Thoracic aorta (tissue), 2 donors: Measurements from ENCODE around the gene SAC3D1. TPM values are rescaled to one million over a fixed set of nuclear protein-coding genes. Genes with fewer than 3 reads are reported as not detected.

Experiments
- ATAC-seq: fragments of 150-250 bp; one replicate; pipeline ENCODE4 v1.8.0; 2017; ENCODE audit warnings: low read depth; ENCODE audit not compliant: insufficient number of reproducible peaks, low FRiP score
- DNase-seq: peaks from one replicate; pipeline ENCODE4 v3.0.0-alpha.2; 2020; ENCODE audit warnings: low spot score
- H3K27ac ChIP-seq, 2 donors: fragments of 200-600 bp; sonication (generic); 1 replicate in 1 of 2; 2 replicates in 1 of 2; pipeline ENCODE4 v1.5.1; 2016; ENCODE audit warnings: mild to moderate bottlenecking in 2 of 2, moderate library complexity in 2 of 2
- H3K27me3 ChIP-seq: fragments of 200-600 bp; sonication (generic); replicated peaks from 2 replicates; pipeline ENCODE4 v1.6.0; 2016; ENCODE audit warnings: mild to moderate bottlenecking; ENCODE audit not compliant: insufficient read depth
- H3K36me3 ChIP-seq: fragments of 200-600 bp; sonication (generic); one replicate; pipeline ENCODE4 v1.5.1; 2016
- H3K4me1 ChIP-seq, 2 donors: fragments of 200-600 bp; sonication (generic); 1 replicate in 1 of 2; 2 replicates in 1 of 2; pipeline versions ENCODE4 v1.5.1 to v1.6.0; 2016; ENCODE audit warnings: low read depth in 2 of 2, mild to moderate bottlenecking in 1 of 2; ENCODE audit not compliant: control insufficient read depth in 1 of 2
- H3K4me3 ChIP-seq: fragments of 200-600 bp; sonication (generic); 2 replicates; pipeline ENCODE4 v1.5.1; 2016; ENCODE audit warnings: mild to moderate bottlenecking
- H3K9me3 ChIP-seq: fragments of 200-600 bp; sonication (generic); 2 replicates; pipeline ENCODE4 v1.5.1; 2016
- CTCF ChIP-seq: fragments of 200-600 bp; sonication (generic); IDR thresholded peaks from one replicate; pipeline ENCODE4 v1.5.1; 2019; ENCODE audit warnings: antibody characterized with exemption
- total RNA-seq, 2 donors: library from RNA; depleted of rRNA; stranded (reverse); fragments of >200 nt; gene quantifications; one replicate each; pipeline versions ENCODE4 v1.1.0 to v1.2.3, GENCODE V29; 2016

Gene SAC3D1
- total RNA-seq, 2 donors from 2014 or later: 4.7 to 18.0 TPM

- no peaks in the 10 kb centered on the region for H3K27me3 ChIP-seq
- ATAC-seq (no peak), DNase-seq (no peak)
- H3K27ac ChIP-seq: no peak overlapping the region
- H3K9me3 ChIP-seq: no peaks in the 10 kb centered on the region
- no peaks in the 10 kb centered on the region for H3K4me1 ChIP-seq
- no peaks in the 10 kb centered on the region for H3K36me3 ChIP-seq
- no peak for TF ChIP-seq CTCF
- H3K4me3 ChIP-seq: no peak overlapping the region
Observed at GRCh38 chr11:65066805-65067291, 25.8 kb downstream of the SAC3D1 start.

DNA sequence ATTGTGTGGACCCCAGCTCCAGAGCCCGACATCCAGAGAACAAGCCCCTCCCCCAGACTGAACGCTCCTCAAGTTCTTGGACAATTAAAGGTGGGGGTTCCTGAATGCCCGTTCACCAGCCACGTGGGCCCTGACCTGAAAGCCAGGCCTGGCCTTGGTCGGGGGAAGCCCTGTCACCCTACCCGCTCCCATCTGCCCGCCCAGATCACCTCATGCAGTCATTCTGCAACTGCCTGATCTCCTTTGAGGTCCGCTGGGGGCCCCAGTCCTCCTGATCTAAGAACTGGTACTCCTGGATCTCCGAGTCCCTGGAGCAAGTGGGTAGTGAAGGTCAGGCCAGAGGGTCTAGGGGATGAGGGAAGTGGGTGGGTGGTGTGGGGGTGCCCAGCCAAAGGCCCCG, 26.4 kb downstream of the SAC3D1 start:
- TF ChIP-seq CTCF: no peak
- Histone ChIP-seq H3K36me3 (no peaks in the 10 kb centered on the region), H3K9me3 (no peaks in the 10 kb centered on the region), H3K4me3 (no peak overlapping the region), H3K27me3 (no peaks in the 10 kb centered on the region), H3K27ac (no peak overlapping the region), H3K4me1 (no peaks in the 10 kb centered on the region)
- DNase-seq (no peak), ATAC-seq (no peak)

GRCh38 chr11:65069217-65069616, 28.2 kb downstream of the SAC3D1 start:
- H3K4me3 ChIP-seq: no peak overlapping the region
- H3K27me3 ChIP-seq: no peaks in the 10 kb centered on the region
- no peak overlapping the region for H3K27ac ChIP-seq
- TF ChIP-seq CTCF: no peak
- H3K36me3 ChIP-seq: no peaks in the 10 kb centered on the region
- ATAC-seq: no peak
- H3K9me3 ChIP-seq: no peaks in the 10 kb centered on the region
- DNase-seq: no peak
- no peaks in the 10 kb centered on the region for H3K4me1 ChIP-seq

DNA sequence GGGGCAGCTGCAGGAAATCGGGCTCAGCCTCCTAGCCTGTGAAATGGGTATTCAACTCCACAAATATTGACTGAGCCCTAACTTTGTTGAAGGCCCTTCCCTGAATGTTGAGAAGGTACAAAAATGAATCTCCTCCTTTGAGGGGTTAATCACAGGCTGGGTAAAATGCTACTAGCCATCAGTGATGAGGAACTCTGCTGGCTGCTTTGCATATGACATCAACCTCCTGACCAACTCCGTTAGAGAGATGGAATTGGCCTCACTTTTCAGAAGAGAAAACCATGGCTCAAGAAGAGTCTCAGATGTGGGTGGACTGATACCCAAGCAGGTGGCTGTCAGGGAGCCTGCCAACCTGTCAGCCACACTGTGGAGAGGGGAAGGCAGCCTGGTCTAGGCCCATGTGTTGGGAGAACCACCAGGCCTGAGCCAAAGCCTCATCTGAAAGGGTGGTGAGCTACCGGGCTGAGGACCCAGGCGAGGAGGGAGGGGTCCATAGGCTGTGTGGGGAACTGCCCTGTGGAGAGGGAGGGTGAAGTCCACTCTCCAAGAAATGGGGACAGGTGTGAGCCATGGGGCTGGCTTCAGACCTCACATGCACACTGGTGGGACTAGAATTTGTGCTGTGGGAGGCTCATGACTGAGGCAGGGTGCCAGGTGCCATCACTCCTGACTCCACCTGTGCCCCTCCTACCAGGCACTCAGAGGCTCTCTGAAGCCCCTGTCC, 31.1 kb downstream of the SAC3D1 start:
- ATAC-seq (no peak), DNase-seq (no peak)
- no peak overlapping the region for H3K4me3 ChIP-seq
- H3K27me3 ChIP-seq: no peaks in the 10 kb centered on the region
- no peaks in the 10 kb centered on the region for H3K36me3 ChIP-seq
- H3K27ac ChIP-seq: no peak overlapping the region
- H3K9me3 ChIP-seq: no peaks in the 10 kb centered on the region
- no peak for TF ChIP-seq CTCF
- H3K4me1 ChIP-seq: no peaks in the 10 kb centered on the region

DNA sequence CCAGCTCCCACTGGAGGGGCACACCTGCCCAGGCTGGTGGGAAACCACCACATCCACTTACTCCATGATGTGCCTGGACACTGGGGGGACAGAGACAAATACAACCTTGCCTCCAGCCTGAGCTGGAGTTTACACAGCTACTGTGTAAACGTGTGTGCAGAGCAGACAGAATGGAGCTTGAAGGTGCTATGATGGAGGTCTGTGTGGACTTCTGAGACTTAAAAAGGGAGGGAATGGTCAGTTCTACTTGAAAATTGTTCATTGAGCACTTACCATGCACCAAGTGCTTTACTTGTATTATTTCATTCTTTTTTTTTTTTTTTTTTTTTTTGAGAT, 31.6 kb downstream of the SAC3D1 start:
- H3K27me3 ChIP-seq: no peaks in the 10 kb centered on the region
- no peak overlapping the region for H3K27ac ChIP-seq
- TF ChIP-seq CTCF: no peak
- H3K4me3 ChIP-seq: no peak overlapping the region
- H3K36me3 ChIP-seq: no peaks in the 10 kb centered on the region
- DNase-seq (no peak), ATAC-seq (no peak)
- H3K9me3 ChIP-seq: no peaks in the 10 kb centered on the region
- H3K4me1 ChIP-seq: no peaks in the 10 kb centered on the region
